ENCODE measurements around the gene SPRED3.

The SPRED3 gene

DNA sequence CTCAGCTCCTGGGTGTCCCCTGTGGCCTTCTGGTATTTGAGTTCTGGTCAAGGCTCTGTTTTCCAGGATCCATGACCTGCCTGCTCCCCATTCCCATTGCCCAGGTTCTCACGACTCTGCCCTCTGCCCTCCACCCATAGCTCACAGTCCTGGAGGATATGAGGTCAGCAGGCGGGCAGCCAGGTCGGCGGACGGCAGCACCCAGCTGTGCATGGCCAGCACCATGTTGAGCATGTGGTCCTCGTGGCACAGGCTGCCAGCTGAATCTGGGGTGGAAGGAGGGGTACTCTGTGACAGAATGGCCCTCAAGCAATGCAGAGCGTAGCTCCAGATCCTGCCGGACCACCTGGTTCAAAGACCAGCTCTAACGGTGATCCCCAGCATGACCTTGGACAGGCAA is 32.4 kb downstream of the SPRED3 start:
- DNase-seq (ENCODE audit: low read depth), result no peak

DNA sequence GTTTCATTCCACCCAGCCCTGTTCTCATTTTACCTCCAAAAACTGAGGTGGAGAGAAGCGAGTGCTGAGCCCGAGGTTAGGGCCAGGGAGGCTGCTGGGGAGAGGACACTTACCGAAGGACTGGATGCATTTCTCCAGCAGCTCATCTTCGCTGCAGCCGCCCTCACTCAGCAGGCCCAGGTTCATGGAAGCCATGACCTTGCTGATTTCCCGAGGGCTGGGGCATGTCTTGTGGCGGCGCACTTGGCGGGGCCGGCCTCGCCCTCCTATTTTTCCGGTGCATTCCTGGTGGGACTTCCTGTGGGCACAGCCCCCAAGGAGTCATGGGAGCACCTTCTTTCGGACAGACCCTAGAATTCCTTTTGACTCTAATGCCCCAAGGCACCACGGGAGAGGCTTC is 33.4 kb downstream of the SPRED3 start:
- DNase-seq (ENCODE audit: low read depth), result no peak

- DNase-seq (ENCODE audit: low read depth), result no peak
Observed at GRCh38 chr19:38422438-38422837, 33.9 kb downstream of the SPRED3 start.

DNA sequence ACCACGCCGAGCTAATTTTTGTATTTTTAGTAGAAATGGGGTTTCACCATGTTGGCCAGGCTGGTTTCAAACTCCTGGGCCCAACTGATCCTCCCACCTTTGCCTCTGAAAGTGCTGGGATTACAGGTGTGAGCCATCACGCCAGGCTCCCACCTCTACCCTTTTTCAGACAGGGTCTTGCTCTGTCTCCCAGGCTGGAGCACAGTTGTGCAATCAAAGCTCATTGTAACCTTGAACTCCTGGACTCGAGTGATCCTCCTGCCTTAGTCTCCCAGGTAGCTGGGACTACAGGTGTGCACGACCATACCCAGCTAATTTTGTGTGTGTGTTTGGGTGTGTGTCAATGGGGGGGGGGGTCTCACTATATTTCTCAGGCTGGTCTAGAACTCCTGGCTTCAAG is 35.8 kb downstream of the SPRED3 start:
- DNase-seq (ENCODE audit: low read depth), result no peak

DNA sequence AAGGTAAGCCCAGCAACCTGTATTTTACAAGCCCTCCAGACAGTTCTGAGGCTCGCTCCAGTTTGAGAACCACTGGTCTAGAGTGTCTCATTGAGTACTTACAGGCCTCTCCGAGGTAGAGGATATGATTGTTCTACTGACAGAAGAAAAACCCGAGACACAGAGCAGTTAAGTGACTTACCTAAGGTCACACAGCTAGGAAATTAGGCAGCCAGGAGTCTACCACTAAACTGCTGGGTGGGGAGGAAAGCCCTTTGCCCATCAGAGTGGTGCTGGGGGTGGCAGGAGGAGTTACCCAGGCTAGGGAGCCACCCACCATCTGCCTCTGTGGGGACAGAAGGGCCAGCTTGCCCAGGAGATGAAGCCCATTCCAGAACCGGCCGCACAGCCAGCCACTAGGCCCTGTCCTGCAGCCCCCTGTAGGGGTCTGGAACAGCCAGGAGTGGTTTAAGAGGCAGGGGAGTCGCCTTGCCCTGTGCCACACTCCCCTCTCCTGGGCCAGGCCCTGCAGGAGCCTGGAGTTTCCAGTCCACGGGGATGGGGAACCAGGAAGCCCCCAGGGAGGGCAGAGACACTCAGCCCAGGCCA is 36.8 kb downstream of the SPRED3 start:
- no peak for DNase-seq (ENCODE audit: low read depth)

DNA sequence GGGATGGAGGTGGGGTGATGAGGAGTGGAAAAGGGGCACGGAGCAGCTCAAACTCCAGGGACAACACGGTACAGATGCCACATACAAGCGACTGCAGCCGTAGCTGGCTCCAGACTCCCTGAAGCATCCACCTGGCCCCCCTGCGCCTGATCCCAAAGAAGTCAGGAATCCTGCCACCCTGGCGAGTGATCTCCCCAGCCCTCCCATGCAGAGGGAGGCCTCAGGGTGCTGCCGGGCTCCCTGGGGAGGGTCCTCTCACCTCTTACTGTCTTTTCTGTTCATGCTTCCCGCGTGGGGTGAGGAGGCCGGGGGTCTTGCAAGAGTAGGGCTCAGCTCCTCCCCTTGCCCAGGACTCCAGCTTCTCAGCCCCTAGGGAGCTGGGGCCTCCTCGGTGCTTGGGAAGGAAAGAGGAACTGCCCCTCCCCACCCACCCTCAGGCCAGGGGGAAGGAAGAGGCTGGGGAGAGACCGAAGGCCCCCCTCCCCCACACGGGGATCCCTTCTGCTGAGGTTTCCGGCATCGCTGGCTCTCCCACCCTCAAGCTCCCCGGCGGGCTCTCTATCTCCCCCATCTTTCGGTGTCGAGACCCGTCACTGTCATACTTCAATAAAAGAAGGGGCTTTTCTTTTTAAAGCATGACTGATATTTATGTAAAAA is 37.4 kb downstream of the SPRED3 start, which contains the start of gene RASGRP4:
Gene RASGRP4, minus strand, starts transcription at position 410 of the 657 bp plus-strand sequence. Its CDS starts 128 bp downstream, at position 282.
- DNase-seq (ENCODE audit: low read depth), result peak; percentile 26

- peak; percentile 46 for DNase-seq (ENCODE audit: low read depth)
Observed at GRCh38 chr19:38427035-38427677, 38.7 kb downstream of the SPRED3 start.

DNA sequence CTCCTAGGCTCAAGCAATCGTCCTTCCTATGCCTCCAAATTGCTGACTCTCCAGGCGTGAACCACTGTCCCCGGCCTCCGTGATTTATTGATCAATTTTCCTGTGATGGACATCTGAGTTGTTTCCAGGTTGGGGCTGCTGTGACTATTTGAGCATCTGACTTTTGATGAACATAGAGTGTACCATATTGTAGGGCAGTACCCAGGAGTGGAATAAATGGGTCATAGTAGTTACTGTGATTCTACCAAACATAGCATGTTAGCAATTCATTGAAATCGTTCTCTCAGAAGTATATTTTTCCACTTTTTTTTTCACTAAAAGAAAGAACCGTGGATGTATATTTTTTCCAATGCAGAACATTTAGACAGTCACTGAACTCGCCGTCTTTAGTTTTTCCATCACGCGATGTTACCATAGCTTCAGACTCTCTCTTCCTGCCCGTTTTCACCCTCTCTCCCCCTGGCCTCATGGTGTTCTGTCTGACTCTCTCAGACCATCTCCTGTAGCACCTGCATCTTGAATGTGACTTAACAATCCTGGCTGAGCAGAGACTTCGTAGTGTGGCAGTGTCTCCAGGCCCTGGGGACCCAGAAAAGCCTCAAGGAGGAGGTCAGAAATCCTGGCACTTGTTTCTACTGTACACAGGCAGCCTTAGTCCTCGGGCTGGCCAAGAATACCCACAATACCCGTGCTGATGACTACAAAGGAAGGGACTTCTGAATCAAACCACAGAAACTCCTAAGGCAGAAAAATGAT is 40.7 kb downstream of the SPRED3 start:
- DNase-seq (ENCODE audit: low read depth), result peak; percentile 25

- no peak for DNase-seq (ENCODE audit: low read depth)
Observed at GRCh38 chr19:38429811-38430156, 41.3 kb downstream of the SPRED3 start.

- no peak for DNase-seq (ENCODE audit: low read depth)
Observed at GRCh38 chr19:38430931-38431330, 42.4 kb downstream of the SPRED3 start.

DNA sequence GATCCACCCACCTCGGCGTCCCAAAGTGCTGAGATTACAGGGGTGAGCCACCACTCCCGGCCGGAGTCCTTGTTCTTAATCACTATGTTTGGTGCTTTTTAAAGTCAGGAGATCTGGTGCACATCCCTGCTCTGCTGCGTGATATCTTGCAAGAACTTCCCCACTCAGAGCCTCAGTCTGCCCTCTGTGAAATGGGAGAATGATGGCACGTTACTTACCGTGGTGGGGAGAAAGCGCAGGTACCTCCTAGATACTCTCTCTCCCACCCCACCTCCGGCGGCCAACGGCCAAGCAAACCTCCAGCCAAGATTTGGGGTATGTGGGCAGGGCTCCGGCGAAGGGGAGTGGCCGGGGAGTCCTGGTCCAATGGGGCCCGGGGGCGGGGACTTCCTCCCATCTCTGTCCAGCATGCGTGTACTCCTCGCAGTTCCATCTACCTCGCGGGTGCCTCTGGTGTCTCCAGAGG is 44.8 kb downstream of the SPRED3 start, which contains the start of gene RYR1:
Gene RYR1, plus strand, starts transcription at position 424 of the 466 bp plus-strand sequence. CDS start 139 bp downstream, outside the sequence.
- DNase-seq (ENCODE audit: low read depth), result peak; percentile 31

DNA sequence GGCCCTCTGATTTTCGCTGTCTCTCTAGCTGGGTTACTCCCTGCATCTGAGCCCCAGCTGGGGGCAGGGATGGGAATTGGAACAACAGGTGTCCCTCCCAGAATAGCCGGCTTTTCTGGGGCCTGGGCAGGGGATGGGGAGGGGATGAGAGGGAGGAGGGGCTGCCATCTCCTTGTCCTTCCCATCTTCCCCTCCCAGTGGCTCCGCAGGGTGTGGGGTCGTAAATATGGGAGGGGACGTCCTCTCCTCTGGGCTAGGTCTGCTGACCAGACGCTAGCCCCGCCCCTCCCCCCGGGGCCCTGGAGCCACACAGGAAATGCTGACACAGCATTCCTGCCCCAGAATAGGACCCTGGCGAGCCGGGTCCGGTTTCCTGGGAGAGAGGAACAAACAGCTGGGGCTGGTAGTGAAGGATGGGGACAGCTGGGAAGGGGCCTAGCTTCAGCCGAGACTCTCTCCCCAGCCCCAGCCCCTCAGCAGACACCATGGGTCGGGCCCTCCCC is 46.1 kb downstream of the SPRED3 start:
- DNase-seq (ENCODE audit: low read depth), result no peak

- no peak for DNase-seq (ENCODE audit: low read depth)
Observed at GRCh38 chr19:38437295-38437694, 48.8 kb downstream of the SPRED3 start.

DNA sequence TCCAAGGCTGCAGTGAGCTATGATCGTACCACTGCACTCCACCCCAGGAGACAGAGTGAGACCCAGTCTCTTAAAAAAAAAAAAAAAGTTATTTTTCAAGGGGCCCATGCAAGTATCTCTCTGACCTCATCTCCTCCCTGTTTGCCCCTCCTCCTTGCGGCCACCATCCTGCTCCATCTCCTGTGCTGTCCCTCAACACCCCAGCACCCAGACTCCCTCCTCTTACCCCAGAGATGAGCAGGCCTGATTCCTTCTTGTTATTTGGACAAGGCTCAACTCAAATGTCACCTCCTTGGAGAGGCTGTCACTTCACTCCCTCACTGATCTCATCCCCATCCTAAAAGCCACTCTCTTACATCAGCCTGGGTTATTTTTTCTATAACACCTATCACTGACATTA is 49.4 kb downstream of the SPRED3 start:
- no peak for DNase-seq (ENCODE audit: low read depth)

- DNase-seq (ENCODE audit: low read depth), result no peak
Observed at GRCh38 chr19:38440592-38440991, 52.1 kb downstream of the SPRED3 start.

GRCh38 chr19:38441657-38442348 is 53.3 kb downstream of the SPRED3 start:
- DNase-seq (ENCODE audit: low read depth), result no peak

DNA sequence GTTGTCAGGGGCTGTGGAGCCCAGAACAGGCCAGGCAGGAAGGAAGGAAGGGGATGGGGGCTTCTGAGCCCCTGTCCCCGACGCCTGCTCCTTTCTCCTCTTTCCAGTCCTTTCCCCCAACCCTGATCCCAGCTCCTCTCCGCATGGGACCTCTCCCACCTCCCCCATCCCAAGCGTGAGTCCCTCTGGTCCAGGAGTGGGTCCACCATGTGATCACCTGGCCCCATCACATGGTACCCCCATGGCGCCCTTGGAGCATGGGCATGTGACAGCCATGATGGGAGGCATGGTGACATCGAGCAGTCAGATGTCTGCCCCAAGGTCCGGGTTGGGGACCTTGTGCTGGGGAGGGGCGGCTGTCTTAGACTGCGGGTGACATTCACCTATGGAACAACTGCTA is 54.2 kb downstream of the SPRED3 start:
- no peak for DNase-seq (ENCODE audit: low read depth)

GRCh38 chr19:38443458-38443999 is 55.0 kb downstream of the SPRED3 start:
- DNase-seq (ENCODE audit: low read depth), result no peak

GRCh38 chr19:38444026-38444425 is 55.5 kb downstream of the SPRED3 start:
- no peak for DNase-seq (ENCODE audit: low read depth)

DNA sequence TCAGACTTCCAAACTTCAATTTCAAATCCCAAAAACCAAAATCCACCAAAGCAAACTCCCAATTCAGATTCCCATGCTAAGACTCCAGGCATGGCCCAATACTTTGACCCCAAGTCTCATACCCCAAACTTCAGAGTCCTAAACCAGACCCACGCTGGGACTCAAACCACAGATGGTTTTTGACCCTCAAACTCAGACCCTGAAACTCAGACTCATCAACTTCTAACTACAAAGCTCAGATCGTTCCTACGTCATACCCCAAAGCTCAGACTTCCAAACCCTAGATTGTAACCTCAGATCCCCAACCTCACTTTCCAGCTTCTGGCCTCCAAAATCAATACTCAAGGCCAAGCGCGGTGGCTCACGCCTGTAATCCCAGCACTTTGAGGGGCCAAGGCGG is 56.9 kb downstream of the SPRED3 start:
- no peak for DNase-seq (ENCODE audit: low read depth)

DNA sequence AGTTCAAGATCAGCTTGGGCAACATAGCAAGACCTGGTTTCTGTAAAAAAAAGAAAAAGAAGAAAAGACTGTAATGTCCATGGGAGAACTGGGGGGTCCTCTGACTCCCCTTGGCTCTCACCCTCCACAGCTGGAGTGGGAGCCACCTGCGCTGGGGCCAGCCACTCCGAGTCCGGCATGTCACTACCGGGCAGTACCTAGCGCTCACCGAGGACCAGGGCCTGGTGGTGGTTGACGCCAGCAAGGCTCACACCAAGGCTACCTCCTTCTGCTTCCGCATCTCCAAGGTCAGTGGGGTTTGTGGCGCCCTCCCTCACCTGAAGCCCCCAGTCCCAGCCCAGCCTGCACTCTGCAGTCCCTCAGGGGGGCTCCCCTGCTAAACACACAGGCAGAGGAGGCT is 59.7 kb downstream of the SPRED3 start:
- DNase-seq (ENCODE audit: low read depth), result no peak
